Measurements from ENCODE around the gene SOX18. TPM values are rescaled to one million over a fixed set of nuclear protein-coding genes. Genes with fewer than 3 reads are reported as not detected.

SOX18 gene
- total RNA-seq, 1 donor from 2014 or later, result 0.41 TPM

DNA sequence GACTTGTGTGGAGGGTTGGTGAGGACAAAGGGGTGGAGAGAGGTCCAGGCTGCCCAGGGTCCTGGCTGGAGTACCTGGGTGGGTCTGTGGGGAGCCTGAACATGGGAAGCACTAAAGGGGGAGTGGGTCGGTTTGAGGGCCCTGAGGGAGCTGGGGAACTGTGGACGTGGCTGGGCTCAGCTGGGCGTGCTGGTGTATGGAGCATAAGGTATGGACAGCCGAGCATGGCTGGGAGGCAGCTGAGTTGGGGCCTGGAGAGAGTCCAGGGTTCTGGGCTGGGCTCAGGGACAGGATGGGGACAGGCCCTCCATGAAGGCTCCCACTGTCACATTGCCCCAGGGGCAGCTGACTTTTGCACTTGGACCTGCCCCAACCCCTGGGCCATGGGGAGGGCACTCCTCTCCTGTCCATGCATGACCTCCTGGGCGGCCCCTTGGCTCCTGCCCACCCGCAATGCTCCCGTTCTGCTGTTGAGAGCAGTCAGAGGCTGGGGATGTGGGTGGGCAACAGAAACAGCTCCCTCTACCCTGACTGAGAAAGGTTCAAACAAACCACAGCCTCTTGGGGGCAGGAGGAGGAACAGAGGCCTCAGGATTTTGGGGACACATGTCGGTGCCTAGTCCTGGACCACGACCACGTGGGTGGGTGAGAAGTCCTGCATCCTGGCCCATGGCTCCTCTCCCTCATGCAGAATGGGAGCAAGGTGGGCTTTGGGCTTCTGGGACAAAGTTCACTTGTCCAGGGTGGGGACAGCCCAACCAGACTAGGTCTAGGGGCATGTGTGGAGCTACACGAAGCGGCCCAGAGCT, 9.0 kb downstream of the SOX18 start:
- FAIRE-seq (no peak), DNase-seq (ENCODE audit: low spot score in 2 of 2) (no peak)

DNA sequence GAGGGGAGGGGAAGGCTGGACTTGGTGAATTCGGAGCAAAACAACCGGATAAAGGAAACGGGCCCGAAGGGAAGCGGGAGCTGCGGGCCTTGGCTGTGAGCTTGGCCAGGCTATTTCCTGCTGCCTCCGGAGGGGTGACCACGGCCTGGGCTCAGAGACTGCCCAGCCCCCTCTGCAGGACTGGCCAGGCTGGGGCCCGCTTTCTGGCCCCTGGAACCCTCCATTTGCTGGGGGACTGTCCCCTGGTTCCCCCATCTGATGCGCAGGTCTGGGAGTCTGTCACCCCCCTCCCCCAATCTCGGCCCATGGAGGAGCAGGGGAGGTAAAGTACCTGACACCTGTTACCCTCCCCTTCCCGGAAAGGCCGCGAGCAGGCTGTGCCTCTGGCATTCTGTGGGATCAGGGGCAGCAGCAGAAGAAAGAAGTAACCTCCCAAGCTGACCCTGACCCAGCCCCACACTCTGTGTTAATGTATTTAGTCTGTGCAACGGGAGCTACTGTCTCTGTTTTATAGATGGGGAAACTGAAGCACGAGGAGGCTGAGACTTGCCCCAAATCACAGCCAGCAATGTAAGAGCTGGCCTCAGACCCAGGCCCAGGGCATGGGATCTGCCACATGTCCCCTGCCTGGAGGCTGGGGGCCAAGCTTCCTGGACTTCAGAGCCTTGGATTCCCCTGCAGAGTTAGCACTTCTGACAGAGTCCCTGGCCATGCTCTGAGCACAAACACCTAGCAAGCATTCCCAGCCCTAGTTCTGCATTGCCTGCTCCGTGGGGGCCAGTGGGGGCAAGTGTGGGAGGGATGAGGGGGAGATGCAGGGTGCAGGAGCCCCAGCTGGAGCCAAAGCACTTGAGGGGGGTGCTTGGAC, 9.9 kb downstream of the SOX18 start:
- no peak for DNase-seq (ENCODE audit: low spot score in 2 of 2)

DNA sequence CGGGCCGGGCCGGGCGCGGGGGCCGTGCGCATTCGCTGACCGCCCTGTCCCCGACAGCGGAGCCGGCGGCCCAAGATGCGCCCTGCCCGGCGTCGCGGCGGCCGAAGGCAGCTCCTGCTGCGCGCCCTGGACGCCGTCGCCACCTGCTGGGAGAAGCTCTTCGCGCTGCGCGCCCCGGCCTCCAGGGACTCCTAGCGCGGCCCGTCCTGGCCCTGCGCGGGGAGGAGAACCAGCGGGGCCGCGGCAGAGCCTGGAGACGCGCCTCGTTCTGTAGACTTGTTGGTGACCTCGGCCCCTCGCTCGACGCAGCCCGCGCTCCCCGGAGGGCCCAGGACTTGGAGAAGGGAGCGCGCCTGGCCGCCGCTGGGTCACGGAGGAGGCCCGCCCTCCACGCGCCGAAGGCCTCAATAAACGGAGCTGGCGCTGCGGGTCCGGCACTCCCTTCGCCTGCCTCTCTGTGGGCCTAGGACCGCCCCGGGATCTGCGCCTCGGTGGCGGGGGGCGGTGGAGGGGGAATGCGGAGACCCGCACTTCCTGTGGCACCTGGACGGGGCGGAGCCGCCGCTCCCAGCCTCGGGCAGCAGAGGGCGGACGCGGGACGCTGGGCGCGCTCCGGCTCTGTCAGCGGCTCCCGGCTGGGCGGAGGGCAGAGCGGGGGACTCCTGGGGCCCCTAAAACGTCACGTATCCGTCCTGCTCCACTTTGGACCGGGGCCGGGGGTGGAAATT, 10.7 kb downstream of the SOX18 start:
- FAIRE-seq, result no peak
- peak; percentile 84 to 90 for DNase-seq (ENCODE audit: low spot score in 2 of 2)

More for the DNA sequence above, 9.9 kb downstream of the SOX18 start:
- no peak for FAIRE-seq

DNA sequence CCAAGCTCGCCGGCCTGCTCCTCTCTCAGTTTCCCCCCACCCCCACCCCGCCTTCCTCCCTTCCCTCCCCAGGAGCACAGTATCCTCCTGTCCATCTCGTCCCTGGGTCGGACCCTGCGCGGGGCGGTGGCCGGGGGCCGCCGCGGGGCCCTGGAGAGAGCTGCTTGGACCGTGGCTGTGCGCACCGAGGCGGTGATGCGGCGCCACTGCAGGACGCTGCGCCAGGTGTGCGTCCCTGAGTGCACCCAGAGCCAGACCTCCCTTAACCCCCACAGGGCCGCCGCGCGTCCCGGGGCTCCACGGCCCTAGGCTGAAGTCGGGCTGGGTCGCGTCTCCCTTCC, 11.2 kb downstream of the SOX18 start:
- FAIRE-seq, result no peak
- no peak for DNase-seq (ENCODE audit: low spot score in 2 of 2)

DNA sequence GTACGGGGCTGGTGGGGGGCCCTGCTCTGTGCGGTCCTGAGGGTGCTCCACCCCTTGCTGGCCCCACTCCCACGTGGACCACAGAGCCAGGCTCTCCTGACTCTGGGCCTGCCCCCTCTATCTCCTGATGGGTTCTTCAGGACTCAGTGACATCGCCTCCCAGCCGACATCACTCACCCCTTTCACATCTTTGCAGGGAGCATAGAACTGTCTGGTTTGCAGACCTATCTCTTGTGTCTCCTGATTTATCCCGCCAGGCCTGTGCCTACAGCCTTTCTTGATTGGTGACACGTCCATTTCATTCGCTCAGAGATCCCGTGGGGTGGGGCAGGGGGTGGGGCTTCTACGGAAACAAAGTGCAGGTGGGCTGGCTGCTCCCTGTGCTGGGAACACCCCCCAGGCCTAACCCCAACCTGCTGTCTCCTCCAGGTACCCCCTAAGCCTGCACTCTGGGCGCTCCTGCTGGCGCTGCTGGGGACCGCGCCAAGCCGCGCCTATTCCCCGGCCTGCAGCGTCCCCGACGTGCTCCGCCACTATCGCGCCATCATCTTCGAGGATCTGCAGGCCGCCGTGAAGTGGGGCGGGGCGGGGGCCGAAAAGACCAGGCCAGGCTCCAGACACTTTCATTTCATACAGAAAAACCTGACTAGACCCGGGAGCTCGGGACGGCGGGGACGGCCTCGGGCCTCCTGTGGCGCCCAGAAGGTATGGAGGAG, 11.8 kb downstream of the SOX18 start:
- DNase-seq (ENCODE audit: low spot score in 2 of 2), result no peak
- FAIRE-seq, result no peak

DNA sequence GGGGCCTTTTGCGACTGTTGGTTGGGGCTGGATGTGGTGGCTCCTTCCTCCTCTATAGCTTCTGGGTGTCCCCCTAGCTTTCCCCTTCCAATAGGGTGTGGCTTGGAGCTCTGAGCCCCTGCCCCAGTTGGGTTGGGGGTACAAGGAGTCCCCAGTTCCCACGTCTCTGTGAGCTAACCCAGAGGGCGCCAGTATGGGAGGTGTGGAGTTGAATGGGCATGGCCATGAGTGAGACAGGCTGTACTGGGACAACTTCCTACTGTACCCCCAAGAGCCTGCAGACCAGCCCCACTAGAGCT, 12.3 kb downstream of the SOX18 start:
- DNase-seq (ENCODE audit: low spot score in 2 of 2) (no peak), FAIRE-seq (no peak)

DNA sequence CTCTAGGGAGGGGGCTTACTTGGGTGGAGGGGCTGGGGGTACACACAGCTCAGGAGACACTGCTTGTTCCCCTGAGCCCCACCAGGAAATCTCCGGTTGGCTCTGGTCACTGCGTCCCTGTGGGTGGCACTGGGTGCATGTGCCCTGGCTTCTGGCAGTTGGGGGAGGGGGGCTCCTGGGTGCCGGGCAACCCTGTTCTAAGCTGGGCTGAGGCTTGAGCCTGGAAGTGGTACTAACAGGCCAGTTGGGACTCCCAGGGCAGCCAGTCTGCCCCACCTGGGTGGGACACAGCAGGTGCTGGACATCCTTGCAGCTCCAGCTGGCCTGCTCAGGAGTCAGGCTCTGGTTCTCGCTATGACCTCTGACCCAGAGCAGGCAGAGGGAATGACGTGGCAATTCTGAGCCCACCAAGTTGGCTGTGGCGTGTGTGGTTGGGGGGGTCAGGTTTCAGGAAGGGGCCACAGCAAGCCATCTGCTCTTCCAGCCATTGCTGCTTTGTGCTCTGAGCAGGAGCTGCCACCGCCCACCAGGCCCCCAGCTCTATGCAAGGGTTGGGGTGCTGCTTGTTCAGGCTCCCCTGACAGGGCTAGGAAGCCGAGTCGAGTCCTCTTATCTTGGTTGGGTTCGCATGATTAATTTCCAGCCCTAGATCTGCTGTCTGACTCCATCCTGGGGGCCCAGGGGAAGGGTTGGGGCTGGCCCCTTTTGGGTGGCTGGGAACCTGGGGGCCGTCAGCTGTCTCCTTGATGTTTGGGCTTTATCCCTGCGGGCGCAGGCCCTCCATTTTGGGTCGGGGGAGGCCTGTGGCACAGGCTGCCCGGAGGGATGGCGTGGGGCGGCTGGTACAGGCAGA, 12.9 kb downstream of the SOX18 start:
- DNase-seq (ENCODE audit: low spot score in 2 of 2) (no peak), FAIRE-seq (no peak)

DNA sequence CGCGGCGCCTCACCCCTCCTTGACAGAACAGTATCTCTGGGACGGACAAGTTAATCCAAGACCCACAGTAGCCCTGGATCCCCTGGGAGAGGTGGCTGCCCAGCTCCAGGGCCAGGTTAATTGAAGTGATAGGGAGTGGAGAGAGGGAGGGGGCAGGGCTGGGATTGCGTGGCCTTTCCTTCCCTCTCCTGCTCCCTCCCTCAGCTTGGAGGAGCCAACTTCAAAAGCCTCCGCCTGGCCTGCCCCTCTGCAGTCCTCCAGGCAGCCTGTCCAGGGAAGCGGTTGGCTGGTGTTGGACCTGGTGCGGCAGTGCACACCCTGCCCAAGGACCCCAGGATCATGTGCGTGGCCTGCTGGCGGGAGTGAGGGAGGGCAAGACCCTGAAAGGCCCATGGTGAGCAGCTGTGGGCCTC, 13.5 kb downstream of the SOX18 start, which contains the start of gene C20orf204:
TSS of gene C20orf204 (plus strand) at position 250 of the 413 bp plus-strand sequence. CDS start at position 392, 142 bp downstream.
- FAIRE-seq (no peak), DNase-seq (ENCODE audit: low spot score in 2 of 2) (no peak)

DNA sequence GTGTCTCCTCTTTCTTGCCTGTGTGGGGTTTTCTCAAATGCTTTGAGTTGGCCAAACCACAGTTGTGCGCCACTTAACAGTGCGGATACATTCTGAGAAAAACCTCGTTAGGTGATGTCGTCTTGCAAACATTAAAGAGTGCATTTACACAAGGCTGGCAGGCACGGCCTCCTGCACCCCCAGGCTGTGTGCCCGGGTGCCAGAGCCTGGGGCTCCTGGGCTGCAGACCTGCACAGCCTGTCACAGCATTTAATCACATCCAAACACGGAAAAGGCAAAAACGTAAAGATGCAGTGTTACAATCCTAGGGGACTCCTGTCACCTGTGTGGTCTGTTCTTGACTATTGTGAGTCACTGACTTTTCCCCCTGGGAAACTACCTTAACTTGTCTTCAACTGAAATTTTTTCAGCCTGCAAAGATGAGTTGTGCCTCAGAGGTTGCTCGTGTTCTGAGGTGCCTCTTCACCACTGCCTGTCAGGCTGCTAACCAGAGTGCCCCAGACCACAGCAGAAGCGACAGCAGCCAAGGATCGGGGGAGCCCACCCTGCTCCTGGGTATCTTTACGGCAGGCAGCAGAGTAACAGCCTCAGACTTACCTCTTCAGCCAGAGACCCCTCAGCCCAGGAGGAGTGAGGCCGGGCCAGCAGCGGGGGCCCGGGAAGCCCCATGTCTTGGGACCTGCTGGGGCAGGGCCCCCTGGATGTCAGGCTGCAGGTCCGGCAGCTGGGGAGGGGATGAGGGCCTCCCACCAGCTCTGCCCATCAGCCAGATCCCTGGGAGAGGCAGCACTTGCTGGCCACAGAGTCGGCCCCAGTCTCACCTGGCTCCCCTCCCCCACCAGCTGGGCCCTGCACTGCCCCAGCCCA, 14.1 kb downstream of the SOX18 start:
- DNase-seq (ENCODE audit: low spot score in 2 of 2) (no peak), FAIRE-seq (no peak)

DNA sequence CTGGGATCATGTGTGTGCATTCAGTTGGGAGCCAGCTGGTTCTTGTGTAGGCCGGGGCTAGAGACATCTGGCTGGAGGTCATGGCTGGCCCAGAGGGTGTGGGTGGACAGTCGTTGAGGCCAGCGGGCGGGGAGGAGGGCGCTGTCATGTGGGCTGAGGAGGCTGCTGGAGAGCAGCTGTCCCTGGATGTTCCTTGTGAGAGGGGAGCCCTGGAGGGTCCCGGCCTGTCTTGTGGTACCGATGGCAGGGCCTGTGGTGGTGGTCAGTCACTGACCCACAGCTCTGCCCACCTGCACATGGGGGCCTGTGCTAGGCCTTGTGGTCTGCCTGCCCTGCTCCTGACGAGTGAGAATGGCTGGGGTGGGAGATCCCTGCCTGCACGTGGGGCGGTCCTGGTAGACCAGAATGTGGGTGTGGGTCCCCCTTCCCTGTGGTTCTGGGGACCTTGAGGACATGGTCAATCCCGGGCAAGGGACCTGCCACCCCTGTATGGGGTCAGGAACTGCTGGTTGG, 15.4 kb downstream of the SOX18 start:
- DNase-seq (ENCODE audit: low spot score in 2 of 2), result no peak
- no peak for FAIRE-seq

DNA sequence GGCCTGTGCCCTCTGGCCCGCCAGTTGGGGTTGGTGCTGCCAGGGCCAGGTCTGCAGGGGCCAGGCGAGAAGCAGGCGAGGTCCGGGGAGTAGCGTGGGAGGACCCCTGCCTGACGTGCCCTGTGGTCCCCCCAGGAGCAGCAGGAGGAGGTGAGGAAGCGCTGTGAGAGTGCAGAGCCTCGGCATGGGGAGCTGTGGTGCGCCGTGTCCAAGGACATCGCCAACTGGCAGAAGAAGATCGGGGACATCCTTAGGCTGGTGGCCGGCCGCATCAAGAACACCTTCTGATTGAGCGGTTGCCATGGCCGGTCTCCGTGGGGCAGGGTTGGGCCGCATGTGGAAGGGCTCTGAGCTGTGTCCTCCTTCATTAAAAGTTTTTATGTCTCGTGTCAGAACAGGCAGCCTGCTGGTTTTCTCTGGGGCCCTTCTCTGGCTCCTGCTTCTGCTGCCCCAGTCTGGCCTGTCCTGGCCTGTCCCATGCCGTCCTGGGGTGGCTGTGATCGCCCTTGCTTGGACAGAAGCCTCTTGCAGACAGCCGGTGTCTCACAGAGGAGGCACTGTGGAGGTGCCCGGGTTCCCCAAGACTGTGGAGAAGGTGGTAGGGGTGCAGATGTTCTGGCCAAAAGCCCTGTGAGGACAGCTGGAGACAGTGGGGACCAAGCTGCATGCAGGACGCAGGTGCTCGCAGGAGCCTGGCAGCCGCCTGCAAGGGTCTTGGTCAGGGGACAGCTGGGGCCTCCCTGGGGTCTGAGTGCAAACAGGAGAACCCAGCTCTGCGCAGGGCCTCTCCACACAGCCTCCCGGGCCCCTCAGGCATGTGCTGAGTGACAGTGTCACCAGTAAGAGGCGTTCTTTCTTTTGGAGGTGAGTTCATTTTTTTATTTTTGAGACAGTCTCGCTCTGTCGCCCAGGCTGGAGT, 16.5 kb downstream of the SOX18 start:
- FAIRE-seq (no peak), DNase-seq (ENCODE audit: low spot score in 2 of 2) (no peak)

DNA sequence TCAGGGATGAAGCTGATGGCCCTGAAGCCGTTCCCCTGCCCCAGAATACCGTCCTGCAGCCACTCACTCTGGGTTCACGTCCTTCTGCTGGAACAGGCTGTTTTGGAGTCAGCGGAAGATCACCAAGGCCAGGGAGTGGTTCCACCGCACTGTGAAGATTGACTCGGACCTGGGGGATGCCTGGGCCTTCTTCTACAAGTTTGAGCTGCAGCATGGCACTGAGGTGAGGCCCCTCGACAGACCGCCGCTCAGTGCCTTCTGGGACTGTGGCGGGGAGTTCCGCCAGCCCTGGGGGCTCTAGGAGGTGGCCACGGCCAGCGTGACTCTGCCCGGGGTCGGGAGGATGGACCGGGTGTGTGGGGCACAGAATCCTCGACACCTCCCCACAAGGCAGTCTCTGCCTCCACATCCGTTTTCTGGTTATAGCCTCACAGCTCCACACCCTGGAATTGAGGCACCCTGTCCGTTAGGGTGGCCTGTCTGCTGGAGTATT, 17.6 kb downstream of the SOX18 start:
- no peak for DNase-seq (ENCODE audit: low spot score in 2 of 2)
- FAIRE-seq, result no peak

DNA sequence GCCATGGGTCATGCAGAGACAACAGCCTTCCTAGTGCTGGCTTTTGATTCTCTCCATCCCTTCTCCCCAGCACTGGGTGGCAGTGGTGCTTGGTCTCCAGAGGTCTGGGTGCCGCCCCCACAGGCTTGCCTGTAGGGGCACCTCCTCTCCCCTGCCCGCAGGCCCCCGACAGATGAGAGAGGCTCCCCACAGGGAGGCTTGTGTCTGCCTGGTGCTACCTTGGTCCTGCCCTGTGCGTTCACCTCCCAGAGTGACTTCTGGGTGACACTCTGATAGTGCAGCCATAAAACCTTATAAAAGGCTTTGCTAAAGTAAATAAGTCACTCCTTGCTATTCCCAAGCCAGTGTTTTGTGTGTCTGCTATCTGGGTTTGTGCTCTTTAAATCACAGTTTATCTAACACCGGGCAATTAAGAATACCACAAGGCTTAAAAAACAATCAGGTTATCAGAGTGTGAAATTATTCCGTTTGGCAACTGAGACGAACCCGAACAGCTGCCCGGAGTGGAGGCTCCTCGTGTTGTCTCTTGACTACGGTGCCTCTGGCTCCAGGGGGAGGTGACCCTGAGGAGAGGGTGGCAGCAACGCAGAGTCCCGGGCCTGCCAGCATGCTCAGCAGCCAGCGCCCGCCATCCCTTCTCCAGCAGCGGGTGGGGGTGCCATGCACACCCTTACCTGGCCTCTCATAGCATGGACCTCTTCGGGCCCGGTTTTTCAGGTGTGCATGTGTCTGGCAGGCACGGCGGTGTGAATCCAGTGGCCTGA, 18.9 kb downstream of the SOX18 start:
- FAIRE-seq (no peak), DNase-seq (ENCODE audit: low spot score in 2 of 2) (no peak)

DNA sequence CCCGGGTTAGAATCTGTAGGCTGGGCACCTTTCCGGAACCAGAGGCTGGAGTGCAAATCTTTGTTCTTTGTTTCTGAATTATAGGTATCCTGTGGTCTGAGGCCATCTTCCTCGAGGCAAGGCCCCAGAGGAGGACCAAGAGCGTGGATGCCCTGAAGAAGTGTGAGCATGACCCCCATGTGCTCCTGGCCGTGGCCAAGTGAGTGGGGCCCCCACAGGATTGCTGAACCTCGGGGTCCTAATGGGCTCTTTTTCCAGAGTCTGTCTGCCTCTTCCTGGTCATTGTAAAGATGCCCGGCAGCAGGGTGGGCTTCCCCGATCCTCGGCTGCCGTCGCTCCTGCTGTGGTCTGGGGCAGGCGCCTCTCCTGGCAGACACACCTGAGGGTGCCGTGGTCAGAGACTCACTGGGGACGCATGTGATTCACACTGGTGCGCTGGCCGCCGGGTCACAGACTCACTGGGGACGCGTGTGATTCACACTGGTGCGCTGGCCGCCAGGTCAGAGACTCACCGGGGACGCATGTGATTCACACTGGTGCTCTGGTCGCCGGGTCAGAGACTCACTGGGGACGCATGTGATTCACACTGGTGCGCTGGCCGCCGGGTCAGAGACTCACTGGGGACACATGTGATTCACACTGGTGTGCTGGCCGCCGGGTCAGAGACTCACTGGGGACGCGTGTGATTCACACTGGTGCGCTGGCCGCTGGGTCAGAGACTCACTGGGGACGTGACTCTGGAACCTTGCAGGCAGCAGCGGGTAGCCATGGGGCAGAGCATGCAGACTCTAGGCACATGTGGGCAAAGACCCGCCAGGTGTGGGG, 19.9 kb downstream of the SOX18 start:
- FAIRE-seq (no peak), DNase-seq (ENCODE audit: low spot score in 2 of 2) (no peak)

DNA sequence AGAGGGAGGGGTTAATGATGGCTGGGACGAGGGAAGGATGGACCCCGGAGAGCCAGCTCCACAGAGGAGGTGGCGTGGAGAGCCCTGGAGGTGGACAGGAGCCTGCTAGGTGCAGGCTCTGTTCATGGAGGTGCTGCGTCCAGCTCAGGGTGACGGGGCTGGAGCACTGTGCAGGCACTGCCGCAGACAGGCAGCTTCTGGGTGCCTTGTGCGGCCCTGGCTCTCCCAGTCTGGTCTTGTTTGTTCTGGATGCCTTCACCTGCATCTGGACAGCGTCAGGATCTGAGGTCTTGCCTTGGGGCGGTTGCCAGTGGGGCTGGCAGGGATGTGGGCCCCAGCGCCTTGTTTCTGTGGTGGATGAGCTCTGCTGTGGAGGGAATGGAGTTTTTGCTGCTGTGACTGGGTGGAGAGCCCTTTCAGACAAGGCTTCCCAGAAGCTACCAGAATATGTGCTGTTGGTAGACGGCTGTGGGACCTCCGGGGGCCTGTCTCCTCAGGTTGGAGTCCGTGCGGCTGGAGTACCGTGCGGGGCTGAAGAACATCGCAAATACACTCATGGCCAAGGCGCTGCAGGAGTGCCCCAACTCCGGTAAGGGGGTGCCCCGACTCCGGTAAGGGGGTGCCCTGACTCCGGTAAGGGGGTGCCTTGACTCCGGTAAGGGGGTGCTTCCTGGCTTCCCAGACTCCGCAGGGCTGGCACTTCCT, 21.3 kb downstream of the SOX18 start:
- no peak for FAIRE-seq
- no peak for DNase-seq (ENCODE audit: low spot score in 2 of 2)
